Endodermal cell (in vitro differentiated cells): ENCODE measurements around the gene CNOT11. TPM values are rescaled to one million over a fixed set of nuclear protein-coding genes. Genes with fewer than 3 reads are reported as not detected.
"Not testable (repeated sequence)": the region's sequence is repeated elsewhere in the genome, so short reads cannot be mapped to it uniquely, and the experiment has no call there.

Source experiments
- DNase-seq: peaks from one replicate; pipeline ENCODE4 v3.0.0-alpha.2; 2017
- H3K27ac ChIP-seq: 2 replicates; pipeline ENCODE4 v1.5.1; 2013; ENCODE audit warnings: mild to moderate bottlenecking, low read depth, low read length, moderate library complexity
- H3K27me3 ChIP-seq: 2 replicates; pipeline ENCODE4 v1.6.1; 2013; ENCODE audit warnings: mild to moderate bottlenecking, low read length, moderate library complexity; ENCODE audit not compliant: insufficient read depth, control insufficient read depth, poor library complexity, severe bottlenecking
- H3K36me3 ChIP-seq: 2 replicates; pipeline ENCODE4 v1.7.0; 2013; ENCODE audit warnings: mild to moderate bottlenecking, low read length, moderate library complexity; ENCODE audit not compliant: control insufficient read depth, insufficient read depth
- H3K4me1 ChIP-seq: one replicate; pipeline ENCODE4 v1.7.0; 2013; ENCODE audit warnings: low read length; ENCODE audit not compliant: control insufficient read depth, insufficient read depth
- H3K4me3 ChIP-seq: 2 replicates; pipeline ENCODE4 v1.5.1; 2013; ENCODE audit warnings: mild to moderate bottlenecking, low read length, moderate library complexity
- H3K9ac ChIP-seq: 2 replicates; pipeline ENCODE4 v1.6.1; 2013; ENCODE audit warnings: mild to moderate bottlenecking, low read length, moderate library complexity; ENCODE audit not compliant: poor library complexity, severe bottlenecking; ENCODE audit errors: extremely low read depth
- H3K9me3 ChIP-seq: 2 replicates; pipeline ENCODE4 v1.6.1; 2013; ENCODE audit warnings: mild to moderate bottlenecking, low read length, moderate library complexity; ENCODE audit not compliant: control insufficient read depth
- H3K27ac Mint-ChIP-seq: 2 replicates; pipeline ENCODE4 v1.8.0; 2020; ENCODE audit warnings: mixed read lengths
- H3K27me3 Mint-ChIP-seq: 2 replicates; pipeline ENCODE4 v1.8.0; 2021; ENCODE audit warnings: mild to moderate bottlenecking, mixed read lengths; ENCODE audit not compliant: insufficient read depth
- H3K36me3 Mint-ChIP-seq: 2 replicates; pipeline ENCODE4 v1.8.0; 2020; ENCODE audit warnings: low read depth, mixed read lengths
- H3K4me1 Mint-ChIP-seq: 2 replicates; pipeline ENCODE4 v1.8.0; 2020; ENCODE audit warnings: mixed read lengths
- H3K4me3 Mint-ChIP-seq: 2 replicates; pipeline ENCODE4 v1.8.0; 2020; ENCODE audit warnings: mild to moderate bottlenecking, moderate library complexity, mixed read lengths
- H3K9me3 Mint-ChIP-seq: 2 replicates; pipeline ENCODE4 v1.8.0; 2020; ENCODE audit warnings: mild to moderate bottlenecking, mixed read lengths
- WGBS, 2 experiments: methylation state at CpG; one replicate each; pipeline versions ENCODE4 v1.1.5 to v1.1.7; 2013; ENCODE audit warnings: missing lambda C conversion rate in 2 of 2, mixed read lengths in 1 of 2; ENCODE audit not compliant: insufficient coverage in 1 of 2, insufficient read length in 1 of 2; 5-methylcytosine and 5-hydroxymethylcytosine counted together
- total RNA-seq, 2 donors: library from RNA; stranded (reverse); fragmentation: NEBNext Ultra II Directional in 1 of 2; extraction: Animal tissue kit (Norgen Biotek cat#: 25700) in 1 of 2; gene quantifications; 2 replicates in 1 of 2; 3 replicates in 1 of 2; pipeline ENCODE4 v1.2.1, GENCODE V29; 2021
- TF ChIP-seq, protein P1 (sequence below): fragments of 200-600 bp; sonication (generic); conservative IDR thresholded peaks from 2 replicates; pipeline ENCODE4 v1.5.0; 2021; ENCODE audit warnings: antibody characterized with exemption, mild to moderate bottlenecking

CNOT11 gene
- total RNA-seq, 2 donors from 2014 or later: 46.1 to 49.3 TPM

DNA sequence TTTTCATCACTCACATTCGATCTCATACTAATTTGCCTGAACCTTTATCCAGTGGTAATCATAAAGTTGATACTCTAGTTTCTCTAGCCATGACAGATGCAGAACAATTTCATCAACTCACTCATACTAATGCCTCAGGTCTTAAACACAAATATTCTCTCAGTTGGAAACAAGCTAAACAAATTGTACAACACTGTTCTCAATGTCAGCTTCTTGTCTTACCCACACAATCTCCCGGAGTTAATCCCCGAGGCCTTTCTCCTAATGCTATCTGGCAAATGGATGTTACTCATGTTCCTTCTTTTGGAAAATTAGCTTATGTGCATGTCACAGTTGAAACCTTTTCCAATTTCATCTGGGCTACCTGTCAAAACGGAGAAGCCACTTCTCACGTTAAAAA lies 11.5 kb upstream of the CNOT11 start:
- H3K9me3 Mint-ChIP-seq: peaks cover 36% of the 10 kb centered on the region
- TF ChIP-seq, protein P1, sequence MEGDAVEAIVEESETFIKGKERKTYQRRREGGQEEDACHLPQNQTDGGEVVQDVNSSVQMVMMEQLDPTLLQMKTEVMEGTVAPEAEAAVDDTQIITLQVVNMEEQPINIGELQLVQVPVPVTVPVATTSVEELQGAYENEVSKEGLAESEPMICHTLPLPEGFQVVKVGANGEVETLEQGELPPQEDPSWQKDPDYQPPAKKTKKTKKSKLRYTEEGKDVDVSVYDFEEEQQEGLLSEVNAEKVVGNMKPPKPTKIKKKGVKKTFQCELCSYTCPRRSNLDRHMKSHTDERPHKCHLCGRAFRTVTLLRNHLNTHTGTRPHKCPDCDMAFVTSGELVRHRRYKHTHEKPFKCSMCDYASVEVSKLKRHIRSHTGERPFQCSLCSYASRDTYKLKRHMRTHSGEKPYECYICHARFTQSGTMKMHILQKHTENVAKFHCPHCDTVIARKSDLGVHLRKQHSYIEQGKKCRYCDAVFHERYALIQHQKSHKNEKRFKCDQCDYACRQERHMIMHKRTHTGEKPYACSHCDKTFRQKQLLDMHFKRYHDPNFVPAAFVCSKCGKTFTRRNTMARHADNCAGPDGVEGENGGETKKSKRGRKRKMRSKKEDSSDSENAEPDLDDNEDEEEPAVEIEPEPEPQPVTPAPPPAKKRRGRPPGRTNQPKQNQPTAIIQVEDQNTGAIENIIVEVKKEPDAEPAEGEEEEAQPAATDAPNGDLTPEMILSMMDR: no peak
- Histone ChIP-seq H3K27ac (no peak overlapping the region), H3K4me3 (no peak overlapping the region), H3K36me3 (no peaks in the 10 kb centered on the region), H3K9me3 (peaks cover 2% of the 10 kb centered on the region), H3K27me3 (no peaks in the 10 kb centered on the region), H3K9ac (no peak overlapping the region), H3K4me1 (peaks cover 7% of the 10 kb centered on the region)
- H3K27me3 Mint-ChIP-seq: no peaks in the 10 kb centered on the region
- WGBS, 2 experiments: 75 to 95% methylated on average over 1 to 5 of the region's 5 CpGs
- no peaks in the 10 kb centered on the region for H3K36me3 Mint-ChIP-seq
- DNase-seq: no peak
- peaks cover 22% of the 10 kb centered on the region for H3K4me1 Mint-ChIP-seq
- no peak overlapping the region for H3K4me3 Mint-ChIP-seq
- no peak overlapping the region for H3K27ac Mint-ChIP-seq

DNA sequence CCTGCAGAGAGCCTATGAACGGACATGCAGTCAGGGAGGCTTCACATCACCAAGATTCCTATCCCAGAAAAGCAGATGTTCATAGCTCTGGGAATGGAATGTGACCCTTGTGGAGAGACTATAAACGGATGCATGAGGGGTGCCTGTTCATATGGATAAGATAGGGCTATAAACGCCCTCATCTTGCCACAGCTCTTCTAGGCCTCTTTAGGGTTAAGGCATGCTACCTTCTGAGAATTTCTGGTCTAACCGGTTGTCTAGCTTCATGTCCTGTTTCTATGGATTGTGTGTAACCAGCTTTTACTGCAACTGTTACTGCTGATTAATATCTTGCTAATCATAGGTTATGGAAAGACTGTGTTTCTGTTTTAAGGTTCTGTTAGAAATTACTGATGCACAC lies 8.3 kb upstream of the CNOT11 start:
- H3K36me3 Mint-ChIP-seq, H3K27ac ChIP-seq, H3K9me3 ChIP-seq, H3K27me3 Mint-ChIP-seq, H3K27me3 ChIP-seq, DNase-seq, H3K4me3 ChIP-seq, H3K27ac Mint-ChIP-seq, H3K4me1 ChIP-seq, H3K9ac ChIP-seq, H3K4me3 Mint-ChIP-seq, H3K36me3 ChIP-seq: not testable (repeated sequence)
- Mint-ChIP-seq H3K9me3 (peaks cover 26% of the 10 kb centered on the region), H3K4me1 (peaks cover 22% of the 10 kb centered on the region)
- WGBS, 2 experiments: 87 to 100% methylated on average over 2 to 4 of the region's 4 CpGs

DNA sequence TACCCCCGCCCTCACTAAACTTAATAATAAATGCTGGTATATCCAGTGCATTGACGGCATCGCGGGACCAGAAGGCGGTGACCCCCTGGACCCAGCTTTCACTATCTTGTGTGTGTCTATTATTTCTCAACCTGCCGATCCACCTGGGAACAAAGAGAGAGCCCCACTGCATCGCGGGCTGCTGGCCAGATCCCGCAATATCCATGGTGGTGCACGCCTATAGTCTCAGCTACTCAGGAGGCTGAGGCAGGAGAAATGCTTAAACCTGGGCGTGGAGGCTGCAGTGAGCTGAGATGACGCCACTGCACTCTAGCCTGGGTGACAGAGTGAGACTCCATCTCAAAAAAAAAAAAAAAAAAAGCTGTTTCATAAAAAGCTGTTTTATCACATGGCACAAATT lies 7.8 kb upstream of the CNOT11 start:
- H3K4me3 Mint-ChIP-seq, H3K27ac ChIP-seq, H3K9ac ChIP-seq, H3K4me3 ChIP-seq, H3K36me3 ChIP-seq, H3K4me1 ChIP-seq, H3K27me3 Mint-ChIP-seq, H3K27ac Mint-ChIP-seq, H3K27me3 ChIP-seq, DNase-seq, H3K36me3 Mint-ChIP-seq, H3K9me3 ChIP-seq: not testable (repeated sequence)
- WGBS, 2 experiments: 96 to 98% methylated on average over 11 to 12 of the region's 12 CpGs
- Mint-ChIP-seq H3K9me3 (peaks cover 25% of the 10 kb centered on the region), H3K4me1 (peaks cover 24% of the 10 kb centered on the region)

DNA sequence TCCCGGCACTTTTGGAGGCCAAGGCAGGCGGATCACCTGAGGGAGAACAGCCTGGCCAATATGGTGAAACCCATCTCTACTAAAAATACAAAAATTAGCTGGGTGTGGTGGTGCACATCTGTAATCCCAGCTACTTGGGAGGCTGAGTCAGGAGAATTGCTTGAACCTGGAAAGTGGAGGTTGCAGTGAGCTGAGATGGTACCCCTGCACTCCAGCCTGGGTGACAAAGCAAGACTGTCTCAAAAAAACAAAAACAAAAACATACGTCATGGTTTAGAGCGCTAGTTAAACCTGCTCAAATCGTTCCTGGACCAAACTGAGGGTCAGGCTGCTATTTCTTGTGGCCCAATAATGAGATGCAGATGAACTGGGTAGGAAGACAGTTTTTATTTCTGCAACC lies 7.2 kb upstream of the CNOT11 start:
- H3K27ac Mint-ChIP-seq, H3K36me3 Mint-ChIP-seq, H3K9ac ChIP-seq, H3K36me3 ChIP-seq, H3K27ac ChIP-seq, H3K4me1 ChIP-seq, H3K4me3 Mint-ChIP-seq, H3K27me3 ChIP-seq, DNase-seq, H3K9me3 ChIP-seq, H3K27me3 Mint-ChIP-seq, H3K4me3 ChIP-seq: not testable (repeated sequence)
- Mint-ChIP-seq H3K9me3 (peaks cover 25% of the 10 kb centered on the region), H3K4me1 (peaks cover 18% of the 10 kb centered on the region)
- 88 to 93% methylated on average over 3 to 5 of the region's 5 CpGs for WGBS, 2 experiments

DNA sequence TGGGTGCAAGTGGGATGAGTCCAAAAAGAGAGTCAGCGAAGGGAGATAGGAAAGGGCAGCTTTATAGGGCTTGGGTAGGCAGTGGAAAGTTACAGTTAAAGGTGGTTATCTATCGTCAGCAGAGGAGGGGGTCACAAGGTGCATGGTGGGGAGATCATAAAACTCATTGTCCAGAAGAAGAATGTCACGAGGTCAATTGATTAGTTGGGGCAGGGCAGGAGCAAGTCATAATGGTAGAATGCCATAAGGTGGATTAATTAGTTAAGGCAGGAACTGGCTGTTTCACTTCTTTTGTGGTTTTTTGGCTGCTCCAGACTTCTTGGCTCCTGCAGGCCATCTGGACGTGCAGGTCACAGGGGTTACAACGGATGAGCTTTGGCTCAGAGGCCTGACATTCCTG lies 3.9 kb upstream of the CNOT11 start:
- H3K27me3 Mint-ChIP-seq, DNase-seq, H3K4me3 ChIP-seq, H3K4me3 Mint-ChIP-seq, H3K27ac ChIP-seq, H3K27me3 ChIP-seq, H3K4me1 ChIP-seq, H3K36me3 ChIP-seq, H3K36me3 Mint-ChIP-seq, H3K9me3 ChIP-seq, H3K9ac ChIP-seq: not testable (repeated sequence)
- H3K4me1 Mint-ChIP-seq: peaks cover 20% of the 10 kb centered on the region
- peaks cover 25% of the 10 kb centered on the region for H3K9me3 Mint-ChIP-seq
- 95 to 100% methylated on average over 3 to 5 of the region's 5 CpGs for WGBS, 2 experiments
- peak overlapping the region; percentile 7 for H3K27ac Mint-ChIP-seq
